ENCODE results near the gene CCN6.

Gene CCN6

DNA sequence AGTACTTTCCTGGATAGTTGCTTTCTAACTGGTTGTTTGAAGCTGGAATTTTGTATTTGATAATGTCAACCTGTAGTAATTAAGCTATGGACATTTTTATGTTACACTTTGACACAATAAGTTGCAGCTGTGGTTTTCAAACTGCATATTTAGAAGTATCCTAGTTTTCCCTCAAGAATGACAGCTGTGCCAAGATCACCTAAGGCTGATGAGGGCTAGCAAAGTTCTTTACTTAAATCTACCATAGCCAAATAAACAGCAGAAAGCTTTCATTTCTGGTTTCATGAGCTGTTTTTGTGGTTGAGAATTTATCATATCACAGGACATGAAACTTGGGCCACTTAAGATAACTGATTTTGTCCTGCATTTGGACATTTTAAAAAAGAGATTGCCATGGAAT lies 64.1 kb downstream of the CCN6 start:
- DNase-seq, result no peak

Data from activated CD8-positive, alpha-beta memory T cell treated with anti-CD3 and anti-CD28 coated beads for 24 hours (primary cell).